ENCODE measurements around the gene KRT6A. TPM values are rescaled to one million over a fixed set of nuclear protein-coding genes. Genes with fewer than 3 reads are reported as not detected.

KRT6A gene
- total RNA-seq, 1 experiment from 2014 or later = 0.24 TPM

DNA sequence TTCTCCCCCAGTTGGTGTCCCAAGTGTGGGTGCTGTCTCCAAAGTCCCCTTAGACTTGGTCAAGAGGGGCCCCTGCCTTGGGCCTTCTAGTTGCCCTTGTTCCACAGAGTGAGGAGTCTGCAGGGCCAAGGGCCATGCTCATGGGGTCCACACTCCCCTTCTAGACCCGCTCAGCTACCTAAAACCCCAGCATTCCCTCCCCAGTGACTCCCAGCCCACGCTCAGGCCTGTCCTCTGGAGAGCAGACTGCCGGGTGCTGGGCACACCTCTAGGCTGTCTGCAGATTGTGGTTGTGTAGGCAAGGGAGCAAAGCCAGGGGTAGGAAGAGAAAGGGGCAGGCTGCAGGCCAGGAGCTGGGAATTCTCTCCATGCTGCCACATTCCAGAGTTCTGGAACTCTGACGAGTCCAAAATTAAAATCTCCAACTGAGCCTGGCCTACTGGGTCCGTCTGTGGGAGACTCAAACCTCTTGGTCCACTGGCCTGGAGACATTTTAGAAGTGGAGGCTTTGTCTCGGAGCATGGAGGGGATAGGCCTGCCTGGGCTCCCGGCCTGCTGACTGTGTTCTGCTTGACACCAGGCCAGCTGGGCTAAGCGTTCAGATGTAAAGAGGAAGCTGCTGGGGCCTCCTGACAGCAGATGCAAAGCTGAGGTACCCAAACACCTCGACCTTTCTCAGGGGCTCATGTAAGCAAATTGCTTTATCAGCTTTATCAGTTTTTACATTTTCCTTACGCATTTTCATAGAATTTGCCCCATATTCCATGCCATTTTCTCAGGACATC, 40.8 kb upstream of the KRT6A start:
- intact Hi-C loops (cut with micrococcal nuclease; ENCODE audit: unreplicated experiment) = no loop called here

DNA sequence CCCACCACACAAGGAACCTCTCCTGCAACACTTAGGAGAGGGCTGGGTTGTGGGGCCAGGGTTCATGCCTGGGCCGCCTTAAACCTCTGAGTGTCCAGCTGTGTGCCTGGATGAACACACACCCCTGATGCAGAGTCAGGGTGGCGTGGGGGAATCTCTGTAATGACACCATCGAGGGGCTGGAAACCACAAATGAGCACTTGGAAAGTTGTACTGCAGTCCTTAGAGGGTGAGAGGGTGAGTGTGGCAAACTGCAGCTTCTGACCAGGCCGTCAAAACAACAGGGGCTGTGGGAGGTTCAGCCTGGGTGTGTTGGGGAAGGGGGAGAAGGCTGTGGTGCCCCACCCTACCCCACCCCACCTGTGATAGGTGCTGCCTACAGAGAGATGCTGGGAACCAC, 39.6 kb upstream of the KRT6A start:
- Histone ChIP-seq H3K36me3 (ENCODE audit: insufficient read depth, low read length, poor library complexity, severe bottlenecking) (no peaks in the 10 kb centered on the region), H3K4me1 (ENCODE audit: insufficient read depth, low read length, poor library complexity, severe bottlenecking) (no peaks in the 10 kb centered on the region), H3K9me3 (ENCODE audit: low read depth, low read length, poor library complexity, severe bottlenecking) (no peaks in the 10 kb centered on the region), H3K27me3 (replicated peaks; ENCODE audit: insufficient read depth, low read depth, low read length, poor library complexity) (no peaks in the 10 kb centered on the region), H3K27ac (ENCODE audit: low read depth, low read length, poor library complexity, severe bottlenecking) (no peak overlapping the region), H3K4me3 (ENCODE audit: low read depth, low read length, poor library complexity, severe bottlenecking) (no peak overlapping the region)
- no peak for TF ChIP-seq EZH2 (IDR thresholded peaks at IDR 0.05; ENCODE audit: borderline replicate concordance, low read depth, low read length, poor library complexity, severe bottlenecking)
- TF ChIP-seq, protein P1, sequence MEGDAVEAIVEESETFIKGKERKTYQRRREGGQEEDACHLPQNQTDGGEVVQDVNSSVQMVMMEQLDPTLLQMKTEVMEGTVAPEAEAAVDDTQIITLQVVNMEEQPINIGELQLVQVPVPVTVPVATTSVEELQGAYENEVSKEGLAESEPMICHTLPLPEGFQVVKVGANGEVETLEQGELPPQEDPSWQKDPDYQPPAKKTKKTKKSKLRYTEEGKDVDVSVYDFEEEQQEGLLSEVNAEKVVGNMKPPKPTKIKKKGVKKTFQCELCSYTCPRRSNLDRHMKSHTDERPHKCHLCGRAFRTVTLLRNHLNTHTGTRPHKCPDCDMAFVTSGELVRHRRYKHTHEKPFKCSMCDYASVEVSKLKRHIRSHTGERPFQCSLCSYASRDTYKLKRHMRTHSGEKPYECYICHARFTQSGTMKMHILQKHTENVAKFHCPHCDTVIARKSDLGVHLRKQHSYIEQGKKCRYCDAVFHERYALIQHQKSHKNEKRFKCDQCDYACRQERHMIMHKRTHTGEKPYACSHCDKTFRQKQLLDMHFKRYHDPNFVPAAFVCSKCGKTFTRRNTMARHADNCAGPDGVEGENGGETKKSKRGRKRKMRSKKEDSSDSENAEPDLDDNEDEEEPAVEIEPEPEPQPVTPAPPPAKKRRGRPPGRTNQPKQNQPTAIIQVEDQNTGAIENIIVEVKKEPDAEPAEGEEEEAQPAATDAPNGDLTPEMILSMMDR (conservative IDR thresholded peaks at IDR 0.05; ENCODE audit: low read depth, low read length) = no peak
- no TSS peak for BruUV-seq (replicated peaks)
- ChIA-PET POLR2A (ENCODE audit: low non-redundant PET) (no interaction called here), CTCF (no interaction called here)
- intact Hi-C loops (cut with micrococcal nuclease; ENCODE audit: unreplicated experiment) = no loop called here
- DNase-seq (ENCODE audit: low spot score) = no peak

More for the DNA sequence above, 40.8 kb upstream of the KRT6A start:
- Histone ChIP-seq H3K27me3 (replicated peaks; ENCODE audit: insufficient read depth, low read depth, low read length, poor library complexity) (no peaks in the 10 kb centered on the region), H3K36me3 (ENCODE audit: insufficient read depth, low read length, poor library complexity, severe bottlenecking) (no peaks in the 10 kb centered on the region), H3K4me3 (ENCODE audit: low read depth, low read length, poor library complexity, severe bottlenecking) (no peak overlapping the region), H3K9me3 (ENCODE audit: low read depth, low read length, poor library complexity, severe bottlenecking) (no peaks in the 10 kb centered on the region), H3K4me1 (ENCODE audit: insufficient read depth, low read length, poor library complexity, severe bottlenecking) (peaks cover 1% of the 10 kb centered on the region), H3K27ac (ENCODE audit: low read depth, low read length, poor library complexity, severe bottlenecking) (no peak overlapping the region)
- no TSS peak for BruUV-seq (replicated peaks)
- no peak for TF ChIP-seq EZH2 (IDR thresholded peaks at IDR 0.05; ENCODE audit: borderline replicate concordance, low read depth, low read length, poor library complexity, severe bottlenecking)
- TF ChIP-seq, protein P1 (conservative IDR thresholded peaks at IDR 0.05; ENCODE audit: low read depth, low read length) = no peak
- ChIA-PET CTCF (no interaction called here), POLR2A (ENCODE audit: low non-redundant PET) (no interaction called here)
- no peak for DNase-seq (ENCODE audit: low spot score)

DNA sequence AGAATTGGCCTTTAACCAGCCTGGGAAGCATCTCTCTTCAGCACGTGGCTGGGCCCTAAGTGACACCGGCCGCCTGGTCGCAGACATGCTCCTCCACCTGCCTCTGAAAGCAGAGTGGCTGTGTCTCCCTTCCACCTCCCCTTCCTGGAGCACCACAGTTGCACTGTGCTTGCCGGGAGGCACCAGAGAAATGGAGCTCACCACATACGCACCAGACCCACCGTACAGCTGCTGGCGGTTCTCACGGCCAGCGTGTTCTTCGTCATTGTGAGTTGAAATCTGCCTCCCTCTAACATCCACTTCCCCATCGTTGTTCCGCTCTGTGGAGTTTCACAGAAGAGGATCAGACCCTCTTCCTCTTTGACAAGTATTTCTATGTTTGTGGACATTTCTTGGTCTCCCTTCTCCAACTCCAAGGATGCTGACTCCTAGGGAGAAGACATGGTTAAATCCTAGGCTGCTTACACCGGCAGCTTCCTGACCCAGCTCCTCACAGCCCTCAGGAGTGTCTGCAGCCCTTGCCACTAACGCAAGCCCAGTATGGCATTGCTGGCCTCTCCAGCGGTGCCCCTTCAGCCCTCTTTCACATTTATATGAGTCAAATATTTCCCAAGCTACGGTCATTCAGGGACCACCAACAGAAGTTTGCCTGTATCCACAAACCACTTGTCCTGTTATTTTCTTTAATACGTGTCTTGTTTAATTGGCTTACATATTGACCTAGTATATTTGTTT, 38.7 kb upstream of the KRT6A start:
- no peaks in the 10 kb centered on the region for H3K4me1 ChIP-seq (ENCODE audit: insufficient read depth, low read length, poor library complexity, severe bottlenecking)
- H3K9me3 ChIP-seq (ENCODE audit: low read depth, low read length, poor library complexity, severe bottlenecking) = no peaks in the 10 kb centered on the region
- no TSS peak for BruUV-seq (replicated peaks)
- H3K27ac ChIP-seq (ENCODE audit: low read depth, low read length, poor library complexity, severe bottlenecking) = no peak overlapping the region
- POLR2A ChIA-PET (ENCODE audit: low non-redundant PET) = no interaction called here
- CTCF ChIA-PET = no interaction called here
- no peak overlapping the region for H3K4me3 ChIP-seq (ENCODE audit: low read depth, low read length, poor library complexity, severe bottlenecking)
- TF ChIP-seq EZH2 (IDR thresholded peaks at IDR 0.05; ENCODE audit: borderline replicate concordance, low read depth, low read length, poor library complexity, severe bottlenecking) = no peak
- TF ChIP-seq, protein P1 (conservative IDR thresholded peaks at IDR 0.05; ENCODE audit: low read depth, low read length) = no peak
- no peaks in the 10 kb centered on the region for H3K36me3 ChIP-seq (ENCODE audit: insufficient read depth, low read length, poor library complexity, severe bottlenecking)
- DNase-seq (ENCODE audit: low spot score) = no peak
- intact Hi-C loops (cut with micrococcal nuclease; ENCODE audit: unreplicated experiment) = no loop called here
- H3K27me3 ChIP-seq (replicated peaks; ENCODE audit: insufficient read depth, low read depth, low read length, poor library complexity) = no peaks in the 10 kb centered on the region

Data from A673 (cell line).